Left lobe of liver (tissue), 2 donors: ENCODE data around the gene MCF2L. TPM values are rescaled to one million over a fixed set of nuclear protein-coding genes. Genes with fewer than 3 reads are reported as not detected.
A peak's percentile ranks its signal among the peaks of the same experiment; 100 is the strongest.

ENCODE experiments used
- ATAC-seq: fragments of 200-7000 bp; cut with Tn5 transposase; one replicate; pipeline ENCODE4 v1.9.1; 2020; ENCODE audit warnings: mild to moderate bottlenecking, moderate library complexity
- DNase-seq: peaks from one replicate; pipeline ENCODE4 v3.0.0-alpha.2; 2020; ENCODE audit warnings: low spot score
- total RNA-seq: library from RNA; stranded (reverse); gene quantifications from one replicate; pipeline ENCODE4 v1.2.1, GENCODE V29; 2021
- donor health status: DM: no; HTN: no; CAD: no; lungs with moderate emphysema.
- donor health status: DM: no; HTN: yes; CAD: no.

Gene MCF2L
- total RNA-seq, 1 donor from 2014 or later = 14.9 TPM

DNA sequence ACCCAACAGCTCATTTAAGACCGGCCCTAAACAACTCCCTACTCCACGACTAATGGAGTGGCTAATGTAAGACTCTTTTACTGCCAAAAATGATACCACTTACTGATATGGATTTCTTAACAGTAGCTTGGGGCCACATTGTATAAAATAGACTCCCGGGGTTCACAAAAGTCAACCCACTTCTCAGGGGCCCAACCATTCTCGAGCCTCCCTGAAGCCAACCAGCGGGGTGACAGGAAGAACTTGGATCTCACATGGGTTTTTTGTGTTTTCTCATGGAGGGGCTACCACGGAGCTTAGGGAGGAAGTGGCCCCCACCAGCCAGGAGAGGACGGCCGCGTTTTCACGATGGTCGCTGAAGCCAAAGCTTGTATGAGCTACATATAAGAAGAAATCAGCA, 8.1 kb downstream of the MCF2L start:
- no peak for DNase-seq
- ATAC-seq = no peak

DNA sequence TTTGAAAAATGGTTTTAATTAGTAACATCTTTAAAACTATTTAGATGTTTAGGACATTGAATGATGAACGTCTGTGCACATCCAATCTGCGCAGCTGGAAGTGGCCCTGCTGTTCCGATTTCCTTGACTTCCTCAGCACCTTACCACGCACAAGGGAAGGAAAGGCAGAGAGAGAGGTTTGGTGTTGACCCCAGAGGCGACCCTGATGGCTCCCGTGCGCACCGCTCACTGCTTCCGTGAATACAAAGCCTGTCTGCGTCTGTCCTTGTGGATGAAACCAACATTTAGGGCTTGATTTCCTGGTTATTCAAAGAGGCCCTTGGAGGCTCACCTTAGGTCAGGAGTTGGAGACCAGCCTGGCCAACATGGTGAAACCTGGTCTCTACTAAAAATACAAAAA, 8.5 kb downstream of the MCF2L start:
- ATAC-seq = no peak

DNA sequence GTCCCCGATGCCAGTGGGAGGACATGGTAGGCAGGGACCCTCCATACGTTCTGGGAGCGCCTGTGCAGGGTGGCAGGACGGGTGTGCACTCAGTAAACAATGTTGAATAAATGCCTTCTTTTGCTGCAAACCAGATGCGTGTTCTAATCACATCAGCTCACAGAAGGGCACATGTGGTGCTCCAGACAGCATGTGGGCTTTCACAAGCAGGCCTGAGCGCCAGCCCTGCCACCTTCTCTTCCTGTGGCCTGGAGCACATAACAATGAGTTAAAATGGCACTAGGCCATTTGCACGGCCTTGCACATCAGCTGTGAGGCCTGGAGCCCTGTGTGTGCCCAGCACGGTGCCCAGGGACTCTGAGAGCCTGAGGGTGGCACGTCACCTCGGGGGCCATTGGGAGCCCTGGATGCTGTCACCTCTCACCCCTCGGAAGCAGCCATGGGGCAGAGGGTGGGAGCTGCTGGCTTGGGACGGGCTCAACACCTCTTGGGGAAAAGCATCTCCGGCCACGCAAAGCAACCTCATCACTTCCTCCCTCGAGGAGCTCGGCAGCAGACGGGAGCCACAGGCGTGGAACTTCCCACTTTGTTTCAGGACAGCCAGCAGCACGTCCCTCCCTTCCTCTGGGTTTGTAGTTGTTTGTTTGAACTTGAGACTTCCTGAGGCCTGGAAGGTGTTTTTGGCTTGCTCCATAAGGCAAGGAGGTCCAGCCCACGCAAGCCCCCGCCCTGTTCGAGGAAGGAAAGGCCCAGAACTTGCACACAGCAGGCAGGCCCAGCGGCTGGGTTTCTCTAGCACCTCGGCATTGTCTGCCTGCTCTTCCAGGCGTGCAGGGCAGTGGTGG, 9.8 kb downstream of the MCF2L start:
- ATAC-seq = peak; percentile 27
- no peak for DNase-seq

More for the DNA sequence above, 8.5 kb downstream of the MCF2L start:
- DNase-seq = no peak

DNA sequence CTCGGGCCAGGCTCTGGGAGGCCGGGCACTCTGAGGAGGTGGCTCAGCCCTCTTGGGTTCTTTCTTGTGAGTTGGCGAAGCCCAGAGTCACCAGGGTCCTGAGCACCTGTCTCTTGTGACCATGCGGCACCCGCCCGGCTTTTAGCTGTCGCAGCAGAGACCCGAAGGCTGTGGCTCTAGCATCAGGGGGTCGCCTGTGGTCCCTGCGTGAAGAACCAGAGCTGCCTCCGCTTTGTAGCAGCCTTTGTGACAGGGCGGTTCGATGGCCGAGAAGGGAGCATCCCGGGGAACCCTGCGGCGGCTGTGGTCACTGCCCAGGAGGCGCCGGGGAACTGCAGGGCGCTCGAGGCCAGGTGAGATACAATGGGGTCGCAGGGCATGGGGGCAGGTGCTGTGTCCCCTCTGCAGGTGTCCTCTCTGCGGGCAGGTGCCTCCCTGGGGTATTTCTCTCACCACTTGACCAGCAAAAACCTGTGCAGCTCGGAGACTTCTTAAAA, 10.4 kb downstream of the MCF2L start:
- ATAC-seq (no peak), DNase-seq (no peak)

DNA sequence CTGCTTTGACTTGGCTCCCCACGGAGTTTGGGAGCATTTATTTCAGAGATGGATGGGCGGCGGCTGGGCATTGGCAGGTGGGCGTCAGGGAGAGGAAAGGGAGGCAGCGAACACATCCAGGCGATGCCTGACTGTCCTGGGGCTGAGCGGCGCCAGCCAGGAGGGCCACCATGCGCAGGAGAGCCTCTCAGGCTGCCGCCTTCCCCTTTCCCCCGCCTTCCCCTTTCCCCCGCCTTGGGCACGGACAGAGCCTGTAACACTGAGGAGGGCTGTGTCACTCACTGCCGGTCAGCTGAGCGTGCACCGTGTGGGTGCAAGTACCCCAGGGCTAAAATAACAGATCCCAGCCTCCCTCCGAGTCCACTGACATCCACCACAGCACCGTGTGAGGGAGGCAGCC, 11.4 kb downstream of the MCF2L start:
- ATAC-seq = no peak
- no peak for DNase-seq

DNA sequence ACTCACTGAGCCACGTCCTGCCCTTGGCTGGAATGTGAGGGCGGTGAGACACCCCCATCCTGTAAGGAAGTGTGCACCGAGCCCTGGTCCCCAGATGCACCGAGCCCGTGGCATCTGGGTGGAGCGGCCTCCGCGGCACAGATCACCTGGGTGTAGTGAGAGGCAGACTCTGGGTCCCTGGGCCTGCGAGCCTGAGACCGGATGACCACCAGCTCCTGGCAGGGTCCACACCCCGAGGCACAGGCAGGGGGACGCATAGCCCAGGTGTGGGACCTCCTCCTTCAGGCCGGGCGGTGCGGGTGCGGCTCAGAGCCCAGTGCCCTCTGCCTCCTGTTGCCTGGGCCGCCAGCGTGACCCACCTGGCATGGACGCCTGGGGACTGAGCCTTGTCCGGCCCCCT, 12.4 kb downstream of the MCF2L start:
- ATAC-seq (no peak), DNase-seq (no peak)

DNA sequence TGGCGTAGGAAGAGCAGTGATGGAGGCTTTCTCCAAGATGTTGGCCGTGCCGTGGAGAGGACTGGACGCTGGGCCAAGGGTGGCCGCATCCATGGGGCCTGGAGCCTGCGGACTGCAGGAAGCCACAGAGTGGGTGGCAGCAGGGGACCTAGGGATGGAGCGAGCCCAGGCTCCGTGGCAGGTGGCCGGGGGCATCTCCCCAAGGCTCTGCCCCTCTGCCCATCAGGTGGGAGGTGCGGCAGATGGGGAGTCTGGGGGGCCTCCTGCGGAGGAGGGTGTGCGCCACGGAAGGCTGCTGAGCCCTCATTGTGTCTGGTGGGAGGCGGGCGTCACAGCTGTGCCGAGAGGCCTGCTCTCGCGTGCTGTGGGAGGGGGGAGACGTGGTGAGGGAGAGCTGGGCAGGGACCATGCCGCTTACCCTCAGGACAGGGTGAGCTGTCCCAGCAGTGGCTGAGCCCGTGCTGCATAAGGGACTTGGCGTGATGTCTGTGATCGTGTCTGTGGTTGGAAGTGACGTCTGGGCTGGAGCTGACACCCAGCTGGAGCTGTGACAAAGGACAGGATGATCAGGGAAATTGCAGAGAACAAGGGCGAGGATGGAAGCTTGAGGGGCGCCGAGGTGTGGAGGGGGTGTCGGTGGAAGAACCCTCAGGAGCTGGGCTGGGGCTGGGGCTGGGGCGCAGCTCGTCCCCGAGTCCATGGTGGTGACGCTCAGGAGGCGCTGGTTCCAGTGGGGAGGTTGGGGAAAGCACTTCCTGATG, 13.4 kb downstream of the MCF2L start:
- ATAC-seq = no peak
- no peak for DNase-seq

DNA sequence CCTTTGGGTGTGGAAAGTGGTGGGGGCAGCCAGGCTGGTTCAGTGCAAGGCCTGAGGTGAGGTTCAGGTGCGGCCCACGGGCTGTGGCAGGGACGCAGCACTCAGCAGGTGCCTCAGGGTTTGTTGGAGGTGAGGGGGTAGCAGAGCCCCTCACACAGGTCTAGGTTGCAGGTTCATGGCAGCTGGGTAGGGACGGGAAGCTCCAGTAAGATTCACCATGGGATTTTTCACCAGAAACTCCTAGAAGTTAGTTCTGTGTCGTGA, 14.0 kb downstream of the MCF2L start:
- DNase-seq (no peak), ATAC-seq (no peak)

DNA sequence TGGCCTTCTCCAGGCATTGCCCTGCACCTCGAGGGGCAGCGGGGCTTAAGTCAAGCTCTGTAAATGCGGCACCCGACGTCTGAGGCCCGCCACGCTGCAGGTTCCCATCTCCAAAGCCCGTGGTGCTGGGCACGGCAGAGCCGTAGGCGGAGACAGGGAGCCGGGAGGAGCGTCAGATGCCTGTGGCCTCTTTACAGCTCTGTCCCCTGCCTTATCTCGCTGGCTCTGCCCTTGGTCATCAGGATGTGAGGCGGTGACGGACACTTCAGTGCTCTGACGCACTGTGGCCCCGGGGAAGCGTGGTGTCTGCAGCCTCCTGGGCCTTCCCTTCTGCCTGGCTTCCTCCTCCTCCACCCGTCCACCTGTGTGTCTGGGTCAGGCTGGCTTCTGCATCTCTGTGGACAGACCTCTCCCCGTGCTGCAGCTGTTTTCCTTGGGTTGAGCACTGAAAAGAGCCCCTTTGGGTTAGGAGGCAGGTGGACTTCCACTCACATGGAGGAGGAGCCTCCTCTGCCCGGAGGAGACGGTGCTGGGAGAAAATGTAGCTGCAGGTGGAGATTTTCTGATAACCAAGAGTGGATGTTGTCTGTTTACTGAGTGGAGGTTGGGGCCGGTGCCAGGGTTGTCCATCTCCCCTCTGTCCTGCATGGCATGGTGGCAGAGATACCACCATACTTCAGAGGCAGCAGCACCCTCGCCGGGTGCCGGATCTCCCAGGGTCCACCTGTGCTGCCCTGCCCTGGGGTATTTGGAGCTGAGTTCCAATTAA, 14.6 kb downstream of the MCF2L start:
- ATAC-seq (peak; percentile 12), DNase-seq (no peak)

DNA sequence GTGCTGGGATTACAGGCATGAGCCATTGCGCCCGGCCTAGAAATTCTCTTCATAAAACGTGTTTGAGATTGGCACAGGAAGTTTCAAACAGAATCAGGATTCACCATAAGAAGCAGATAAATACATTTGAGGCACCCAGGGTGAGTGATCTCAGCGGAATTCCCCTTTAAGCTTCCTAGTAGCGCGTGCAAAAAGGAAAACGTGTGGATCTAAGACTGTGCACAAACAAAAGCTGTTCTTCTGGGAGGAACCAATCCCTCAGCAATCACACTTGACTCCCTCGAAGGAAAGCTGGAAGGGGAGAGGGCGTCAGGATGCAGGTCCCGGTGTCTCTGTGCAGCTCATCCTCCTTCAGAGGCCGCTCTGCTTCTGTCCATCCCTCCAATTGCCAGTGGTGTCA, 15.5 kb downstream of the MCF2L start:
- DNase-seq (no peak), ATAC-seq (no peak)

DNA sequence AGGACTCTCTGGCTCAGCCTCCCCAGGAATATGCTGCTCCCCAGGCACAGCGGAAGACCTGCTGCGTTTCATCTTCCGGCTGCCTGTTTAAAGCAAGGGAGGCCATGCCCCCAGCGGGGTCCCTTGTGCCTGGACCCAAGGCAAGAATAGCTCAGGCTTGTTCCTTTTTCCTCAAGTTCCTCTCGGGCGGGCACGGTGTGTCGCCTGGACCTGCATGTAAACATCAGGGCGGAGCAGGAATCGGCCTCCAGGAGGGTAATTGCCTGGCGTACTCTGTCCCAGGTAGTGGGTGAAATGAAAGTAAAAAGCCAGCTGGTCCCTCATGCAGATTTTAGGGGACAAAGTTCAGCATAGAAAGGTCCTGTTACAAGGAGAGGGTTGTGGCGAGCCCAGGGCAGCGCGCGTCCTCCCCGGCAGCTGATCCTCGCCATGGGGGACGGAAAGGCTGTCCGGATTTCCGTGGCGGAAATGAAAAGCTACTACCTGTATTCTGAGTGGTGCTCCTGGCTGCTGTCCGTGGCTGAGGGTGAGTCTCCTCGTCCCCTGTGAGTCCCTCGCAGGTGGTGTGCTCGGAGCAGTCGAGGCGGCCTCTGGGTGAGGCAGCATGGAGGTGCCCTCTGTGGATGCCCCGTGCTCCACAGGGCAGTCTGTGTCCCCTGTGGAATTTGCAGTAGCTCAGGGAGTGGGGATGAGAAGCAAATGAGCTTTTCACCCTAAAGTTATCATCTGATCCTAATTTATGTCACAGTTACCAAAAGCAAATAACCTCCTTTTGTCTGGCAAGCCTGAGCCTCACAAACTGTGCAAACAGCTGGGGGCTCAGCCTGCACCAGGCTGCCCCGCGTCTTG, 16.2 kb downstream of the MCF2L start:
- DNase-seq = peak; percentile 62
- peak; percentile 90 for ATAC-seq

DNA sequence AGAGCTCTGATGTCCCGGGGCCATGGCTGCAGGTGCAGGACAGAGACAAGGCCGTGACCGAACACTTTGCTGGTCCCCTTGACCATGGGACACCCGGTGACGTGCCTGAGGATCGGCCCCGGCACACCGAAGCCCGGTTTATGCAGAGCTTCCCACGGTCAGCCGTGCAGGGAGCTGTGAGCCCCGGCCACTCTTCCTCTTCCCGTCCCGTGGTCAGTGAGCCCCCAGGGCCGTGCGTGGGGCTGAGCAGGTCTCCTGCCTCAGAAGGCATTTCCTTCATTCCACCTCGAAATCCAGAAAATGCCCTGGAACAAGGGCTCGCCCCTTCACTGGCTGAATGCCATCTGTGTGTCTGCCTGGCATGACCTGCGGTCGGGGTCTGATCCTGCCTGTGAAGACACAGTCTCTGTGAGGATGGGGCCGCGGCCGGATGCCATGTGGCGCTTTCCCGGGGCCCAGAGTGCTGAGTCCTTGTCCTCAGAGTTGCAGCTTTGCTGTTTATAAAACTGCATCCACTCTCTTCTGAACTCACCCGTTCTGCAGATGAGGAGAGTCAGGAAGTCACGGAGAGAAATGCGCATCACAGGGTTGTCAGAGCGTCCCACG, 16.9 kb downstream of the MCF2L start:
- ATAC-seq (peak; percentile 21), DNase-seq (no peak)

DNA sequence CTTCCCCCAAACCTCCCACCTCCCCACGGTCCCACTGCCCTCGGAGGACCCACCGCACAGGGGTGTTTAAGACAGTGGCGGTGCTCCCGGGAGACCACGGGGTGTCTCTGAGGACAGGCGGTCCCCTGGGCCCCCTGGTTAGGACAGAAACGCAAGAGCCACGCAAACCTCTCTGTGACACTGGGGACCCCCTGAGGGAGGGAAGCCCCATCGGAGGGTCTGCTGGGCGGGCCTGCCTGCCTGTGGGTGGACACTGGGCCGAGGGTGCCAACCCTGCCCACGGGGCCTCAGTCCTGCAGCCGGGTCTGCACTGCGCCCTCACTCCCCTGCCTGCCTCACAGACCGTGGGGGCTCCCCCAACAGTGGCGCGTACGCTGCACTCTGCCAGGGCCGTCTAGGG, 17.5 kb downstream of the MCF2L start:
- ATAC-seq = no peak

DNA sequence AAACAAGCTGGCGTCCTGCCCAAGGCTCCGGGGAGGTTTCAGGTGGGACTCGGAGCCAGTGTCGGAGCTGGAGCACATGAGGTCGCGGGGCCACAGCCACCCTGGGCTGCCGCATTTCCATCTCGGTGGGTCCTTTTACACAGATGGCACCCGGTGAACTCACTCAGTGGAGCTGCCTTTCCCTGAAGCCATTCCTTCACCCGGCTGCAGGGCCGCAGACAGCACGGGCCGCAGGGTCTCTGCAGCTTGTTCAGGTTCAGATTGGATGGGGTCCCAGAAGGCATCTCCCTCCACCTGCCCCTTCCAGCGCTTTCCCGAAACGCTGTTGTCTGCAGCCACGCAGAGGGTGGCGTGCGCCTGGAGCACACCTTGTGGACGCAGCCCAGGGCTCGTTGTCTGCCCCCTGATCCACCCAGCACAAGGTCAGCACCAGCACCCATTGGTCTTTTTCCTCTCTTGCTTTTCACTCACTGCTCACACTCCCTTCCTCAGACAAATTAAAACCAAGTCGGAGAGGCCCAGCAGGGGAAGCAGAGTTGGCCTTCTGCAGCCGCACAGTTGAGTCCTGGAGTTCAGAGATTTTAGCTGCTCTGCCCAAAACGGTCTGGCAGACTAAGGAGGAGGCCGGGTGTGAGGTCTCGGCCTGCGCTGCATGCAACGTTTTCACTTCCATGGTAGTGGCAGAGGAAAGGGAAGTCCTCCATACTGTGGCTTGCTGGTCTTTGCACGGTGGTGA, 18.1 kb downstream of the MCF2L start:
- ATAC-seq (no peak), DNase-seq (no peak)

More for the DNA sequence above, 17.5 kb downstream of the MCF2L start:
- no peak for DNase-seq

DNA sequence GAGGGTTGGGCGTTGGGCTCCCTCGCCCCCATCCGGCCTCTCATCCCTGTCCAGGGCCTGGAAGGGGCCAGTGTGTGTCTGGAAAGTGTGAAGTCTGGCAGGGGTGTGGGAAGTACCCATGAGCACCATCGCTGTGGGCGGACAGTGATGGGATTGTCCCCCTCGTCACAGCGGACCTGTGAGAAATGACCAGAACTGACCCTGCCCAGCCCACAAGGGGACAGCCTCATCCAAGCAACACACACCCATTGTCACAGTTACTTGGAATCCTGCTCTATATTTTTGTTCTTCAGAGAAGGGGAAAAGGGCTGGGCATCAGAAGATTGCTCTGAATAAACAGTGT, 18.6 kb downstream of the MCF2L start:
- no peak for ATAC-seq
- no peak for DNase-seq

DNA sequence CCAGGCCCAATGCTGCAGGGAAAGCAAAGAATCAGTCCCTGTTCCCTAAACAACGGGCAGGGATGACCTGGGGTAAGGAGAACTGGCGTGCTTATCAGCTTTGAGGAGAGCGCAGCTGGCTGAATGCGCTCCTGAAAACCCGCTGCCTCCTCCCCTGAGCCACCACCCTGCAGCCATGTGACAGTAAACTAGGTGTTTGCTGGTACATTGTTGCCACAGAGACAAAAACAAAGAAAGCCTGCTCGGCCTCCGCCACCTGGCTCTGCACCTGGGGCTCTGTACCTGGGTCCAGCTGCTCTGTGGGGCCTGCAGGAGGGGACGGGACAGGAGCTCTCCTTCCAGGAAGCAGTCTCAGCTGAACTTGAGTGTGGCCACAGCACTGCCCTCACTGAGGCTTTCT, 21.8 kb downstream of the MCF2L start:
- no peak for DNase-seq
- ATAC-seq = no peak

DNA sequence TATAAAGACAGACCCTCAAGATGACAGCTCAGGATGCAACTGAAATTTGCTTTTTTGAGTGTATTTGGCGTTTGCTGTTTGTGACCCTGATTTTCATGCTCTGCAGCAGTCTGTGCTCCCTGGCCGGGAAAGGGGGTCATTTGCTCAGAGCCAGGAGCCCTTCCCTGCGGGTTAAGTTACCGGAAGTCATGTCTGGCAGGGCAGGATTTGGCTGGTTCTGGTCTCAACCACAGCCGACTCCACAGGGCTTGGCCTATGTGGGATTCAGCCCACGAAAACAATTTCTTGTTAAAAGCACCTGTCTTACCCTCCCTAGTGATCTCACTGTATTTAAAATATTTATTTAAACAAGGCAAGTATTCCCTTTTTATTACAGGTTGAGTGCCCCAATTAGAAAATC, 22.6 kb downstream of the MCF2L start:
- ATAC-seq (no peak), DNase-seq (no peak)

DNA sequence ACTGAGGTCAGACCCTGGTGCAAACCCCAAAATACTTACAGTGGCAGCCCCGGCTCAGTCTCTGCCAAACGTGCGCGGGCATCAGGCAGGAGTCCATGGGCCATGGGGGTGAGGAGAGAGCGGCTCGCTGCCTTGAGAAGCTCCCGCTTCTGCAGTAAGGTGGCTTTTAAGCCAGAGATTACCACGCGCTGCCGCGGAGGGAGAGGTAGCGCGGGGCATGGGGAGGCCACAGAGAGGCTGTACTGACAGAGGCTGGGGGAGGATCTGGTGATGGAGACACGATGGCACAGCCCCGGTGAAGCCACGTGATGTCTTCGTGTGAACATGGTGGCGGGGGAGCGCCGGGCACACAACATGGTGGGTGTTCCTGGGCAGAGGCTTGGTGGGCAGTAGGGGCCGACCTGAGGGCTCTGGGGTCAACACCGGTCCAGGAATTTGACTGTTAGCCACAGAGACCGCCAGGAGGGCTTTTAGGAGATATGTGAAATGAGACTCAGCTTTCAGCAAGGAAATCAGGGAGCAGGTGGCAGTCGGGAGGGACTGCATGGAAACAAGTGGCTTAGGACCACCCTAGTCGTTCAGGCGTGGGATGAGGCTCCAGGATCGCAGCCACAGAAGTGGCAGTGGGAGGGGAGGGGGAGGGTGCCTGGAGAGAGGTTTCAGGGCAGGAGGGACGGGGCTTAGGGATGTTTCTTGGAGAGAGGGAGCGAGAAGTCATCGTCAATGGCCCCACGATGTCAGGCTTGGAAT, 24.1 kb downstream of the MCF2L start:
- DNase-seq = no peak
- ATAC-seq = no peak
